ENCODE data around the gene RPL38.

Gene RPL38

GRCh38 chr17:74251051-74251450, 47.6 kb downstream of the RPL38 start:
- no peak for DNase-seq

- no peak for DNase-seq
These were observed 48.1 kb downstream of the RPL38 start for GRCh38 chr17:74251569-74251968.

GRCh38 chr17:74252211-74252610, 48.7 kb downstream of the RPL38 start:
- DNase-seq, result no peak

- DNase-seq, result no peak
These were observed 49.6 kb downstream of the RPL38 start for GRCh38 chr17:74253036-74253435.

DNA sequence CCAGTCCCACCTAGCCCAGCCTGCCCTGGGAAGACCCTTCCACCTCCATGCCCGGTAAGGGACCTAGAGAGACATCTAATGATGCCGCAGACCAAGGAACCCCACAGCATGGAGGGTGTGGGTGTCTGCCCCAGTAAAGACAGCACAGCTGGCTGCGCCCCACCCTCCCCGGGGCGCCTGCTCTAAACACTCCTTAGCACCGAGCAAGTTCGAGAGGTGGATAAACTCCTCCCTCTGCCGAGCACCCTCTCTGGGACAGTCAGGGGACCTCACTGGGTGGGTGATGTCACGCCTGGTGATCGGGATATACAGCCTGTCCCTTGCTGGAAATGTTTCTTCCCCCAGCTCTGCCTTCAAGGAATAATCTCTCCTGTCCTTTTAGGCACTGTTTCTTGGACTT, 53.8 kb downstream of the RPL38 start:
- DNase-seq, result no peak

- no peak for DNase-seq
These were observed 56.4 kb downstream of the RPL38 start for GRCh38 chr17:74259667-74260524.

Measured in inflammatory macrophage (primary cell).